Natural killer cell (primary cell): Measurements from ENCODE around the gene RASGRP3. TPM values are rescaled to one million over a fixed set of nuclear protein-coding genes. Genes with fewer than 3 reads are reported as not detected.

Experiments used
- ATAC-seq, 3 donors: fragments of 150-1000 bp in 2 of 3; fragments of 200-7000 bp in 1 of 3; cut with Tn5 transposase; 1 replicate in 1 of 3; 2 replicates in 2 of 3; pipeline ENCODE4 v1.10.0; 2021; ENCODE audit warnings: mild to moderate bottlenecking in 2 of 3, moderate library complexity in 2 of 3
- DNase-seq, 2 donors: peaks; one replicate each; pipeline versions ENCODE4 v3.0.0 to v3.0.0-alpha.2; 2013 to 2021; ENCODE audit warnings: mixed read lengths in 1 of 2
- H3K27ac ChIP-seq: one replicate; pipeline ENCODE4 v1.5.1; 2013; ENCODE audit warnings: mild to moderate bottlenecking, low read length
- H3K27me3 ChIP-seq: one replicate; pipeline ENCODE4 v1.6.1; 2013; ENCODE audit warnings: low read length; ENCODE audit not compliant: control insufficient read depth, insufficient read depth
- H3K36me3 ChIP-seq: one replicate; pipeline ENCODE4 v1.6.1; 2013; ENCODE audit warnings: low read length; ENCODE audit not compliant: control insufficient read depth, insufficient read depth
- H3K4me1 ChIP-seq: one replicate; pipeline ENCODE4 v1.6.1; 2013; ENCODE audit warnings: low read length; ENCODE audit not compliant: control insufficient read depth, insufficient read depth
- H3K4me3 ChIP-seq: one replicate; pipeline ENCODE4 v1.5.1; 2013; ENCODE audit warnings: low read length
- H3K9me3 ChIP-seq: one replicate; pipeline ENCODE4 v1.6.1; 2013; ENCODE audit warnings: low read length; ENCODE audit not compliant: control insufficient read depth, insufficient read depth
- H3K27ac Mint-ChIP-seq, 2 donors: one replicate each; pipeline ENCODE4 v1.8.0; 2022; ENCODE audit warnings: mild to moderate bottlenecking in 2 of 2, mixed read lengths in 2 of 2, moderate library complexity in 1 of 2
- H3K27me3 Mint-ChIP-seq, 2 donors: one replicate each; pipeline ENCODE4 v1.8.0; 2022; ENCODE audit warnings: low read depth in 2 of 2, mixed read lengths in 2 of 2
- H3K36me3 Mint-ChIP-seq: one replicate; pipeline ENCODE4 v1.8.0; 2022; ENCODE audit warnings: mixed read lengths
- H3K4me1 Mint-ChIP-seq, 2 donors: one replicate each; pipeline ENCODE4 v1.8.0; 2022; ENCODE audit warnings: mixed read lengths in 2 of 2
- H3K4me3 Mint-ChIP-seq: one replicate; pipeline ENCODE4 v1.8.0; 2022; ENCODE audit warnings: mild to moderate bottlenecking, moderate library complexity, mixed read lengths
- H3K9me3 Mint-ChIP-seq, 2 donors: one replicate each; pipeline ENCODE4 v1.8.0; 2022; ENCODE audit warnings: mixed read lengths in 2 of 2
- CTCF ChIP-seq: fragments of 200-600 bp; IDR thresholded peaks from one replicate; pipeline ENCODE4 v1.8.0; 2022; ENCODE audit warnings: antibody characterized with exemption
- WGBS: methylation state at CpG from one replicate; pipeline ENCODE4 v1.1.7; 2013; ENCODE audit warnings: missing lambda C conversion rate; ENCODE audit not compliant: insufficient coverage; 5-methylcytosine and 5-hydroxymethylcytosine counted together
- intact Hi-C: fragments of 100-400 bp; cut with micrococcal nuclease; formaldehyde crosslinking; loops from one replicate; pipeline ENCODE4 v1.14.2; 2022
- total RNA-seq, 4 donors: library from RNA; stranded (reverse); fragments of 120-200 nt in 1 of 4; gene quantifications; one replicate each; pipeline versions ENCODE4 v1.2.3 to v1.2.4, GENCODE V29; 2013 to 2022

The RASGRP3 gene
- total RNA-seq, 3 donors from 2014 or later (not counting 1 experiment from before 2014, with no cell fraction given): 1.8 to 21.1 (median 2.7) TPM

- DNase-seq (no peak), ATAC-seq (no peak)
- Histone ChIP-seq H3K9me3 (no peaks in the 10 kb centered on the region), H3K36me3 (peaks cover 74% of the 10 kb centered on the region), H3K27me3 (no peaks in the 10 kb centered on the region), H3K4me1 (no peaks in the 10 kb centered on the region), H3K27ac (no peak overlapping the region), H3K4me3 (no peak overlapping the region)
- Mint-ChIP-seq H3K4me3 (no peak overlapping the region), H3K36me3 (peaks cover 16% of the 10 kb centered on the region), H3K9me3 (no peaks in the 10 kb centered on the region), H3K4me1 (peaks cover 0 to 11% of the 10 kb centered on the region in 2 donors), H3K27ac (no peak overlapping the region), H3K27me3 (no peaks in the 10 kb centered on the region)
- 80% methylated on average over 1 of the region's 1 CpG for WGBS
- intact Hi-C loops: no loop called here
- TF ChIP-seq CTCF: no peak
Measured at GRCh38 chr2:33589444-33589843, 113.0 kb downstream of the RASGRP3 start.

- Histone ChIP-seq H3K9me3 (no peaks in the 10 kb centered on the region), H3K4me1 (peaks cover 6% of the 10 kb centered on the region), H3K27ac (no peak overlapping the region), H3K36me3 (peaks cover 33% of the 10 kb centered on the region), H3K27me3 (no peaks in the 10 kb centered on the region), H3K4me3 (no peak overlapping the region)
- no peak for TF ChIP-seq CTCF
- DNase-seq (no peak), ATAC-seq (no peak)
- no peaks in the 10 kb centered on the region for H3K9me3 Mint-ChIP-seq
- intact Hi-C loops: loop anchor here (5.0 kb wide), 1 partner anchor 118 kb away; the partner anchor contains the start of gene RASGRP3
- H3K4me3 Mint-ChIP-seq: no peak overlapping the region
- H3K4me1 Mint-ChIP-seq: peaks cover 36 to 46% of the 10 kb centered on the region in 2 donors
- peaks cover 2% of the 10 kb centered on the region for H3K36me3 Mint-ChIP-seq
- no peak overlapping the region for H3K27ac Mint-ChIP-seq
- H3K27me3 Mint-ChIP-seq: no peaks in the 10 kb centered on the region
- 98% methylated on average over 3 of the region's 3 CpGs for WGBS
Measured at GRCh38 chr2:33595385-33595784, 118.9 kb downstream of the RASGRP3 start.

GRCh38 chr2:33597026-33597425, 120.6 kb downstream of the RASGRP3 start:
- Histone ChIP-seq H3K27me3 (no peaks in the 10 kb centered on the region), H3K4me1 (peaks cover 6% of the 10 kb centered on the region), H3K9me3 (no peaks in the 10 kb centered on the region), H3K27ac (no peak overlapping the region), H3K36me3 (peaks cover 18% of the 10 kb centered on the region), H3K4me3 (no peak overlapping the region)
- ATAC-seq: no peak
- Mint-ChIP-seq H3K27ac (peak overlapping the region in 1 of 2 donors; percentile 91), H3K9me3 (no peaks in the 10 kb centered on the region), H3K4me3 (peak overlapping the region; percentile 45), H3K27me3 (no peaks in the 10 kb centered on the region), H3K36me3 (no peaks in the 10 kb centered on the region), H3K4me1 (peaks cover 36 to 40% of the 10 kb centered on the region in 2 donors)
- no peak for TF ChIP-seq CTCF
- no peak for DNase-seq
- intact Hi-C loops: loop anchor here (5.0 kb wide), 1 partner anchor 120 kb away; the partner anchor contains the start of gene RASGRP3
- WGBS: 83% methylated on average over 2 of the region's 3 CpGs
